ENCODE results near the gene APOL4. TPM values are rescaled to one million over a fixed set of nuclear protein-coding genes. Genes with fewer than 3 reads are reported as not detected.

Gene APOL4
- total RNA-seq, 1 donor from 2014 or later = not detected

DNA sequence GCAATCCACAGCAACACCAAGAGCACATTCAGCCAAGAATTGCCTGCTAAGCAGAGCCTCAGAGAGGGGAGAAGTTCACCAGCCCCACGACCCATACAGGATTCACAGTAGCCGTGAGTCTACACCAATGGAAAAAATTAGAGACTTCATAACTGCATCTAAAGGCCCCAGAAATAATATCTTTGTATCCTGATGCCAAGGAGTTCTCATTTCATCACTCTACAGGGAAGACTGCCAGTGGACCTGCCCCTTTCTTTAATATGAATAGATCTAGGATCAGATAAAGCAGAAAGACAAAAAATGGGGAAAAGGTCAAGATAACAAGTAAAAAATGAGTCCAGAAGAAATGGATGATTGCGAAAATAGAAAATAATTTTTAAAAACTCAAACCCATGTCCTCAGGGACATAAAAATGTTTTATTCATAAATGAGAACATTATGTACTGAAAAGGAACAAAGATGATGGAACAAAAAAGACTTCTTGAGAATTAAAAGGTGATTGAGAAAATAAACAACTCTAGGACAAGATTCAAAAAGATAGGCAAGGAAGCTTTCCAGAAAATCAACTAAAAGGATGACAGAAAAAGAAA, 50.5 kb downstream of the APOL4 start:
- FAIRE-seq (no peak), DNase-seq (ENCODE audit: low read depth) (no peak)
- Histone ChIP-seq H3K27me3 (ENCODE audit: insufficient read depth, low read length) (peaks cover 6% of the 10 kb centered on the region), H4K20me1 (ENCODE audit: insufficient read depth, low read length) (no peaks in the 10 kb centered on the region), H3K9me3 (ENCODE audit: insufficient read depth, low read depth, low read length) (no peaks in the 10 kb centered on the region), H2AFZ (ENCODE audit: low read depth, low read length) (no peak overlapping the region), H3K36me3 (ENCODE audit: insufficient read depth, low read length) (no peaks in the 10 kb centered on the region), H3K27ac (ENCODE audit: low read depth, low read length) (no peak overlapping the region), H3K9ac (ENCODE audit: low read length) (no peak overlapping the region), H3K4me3 (ENCODE audit: insufficient read depth, low read depth, low read length) (no peak overlapping the region), H3K4me1 (ENCODE audit: insufficient read depth, low read length) (peaks cover under 1% of the 10 kb centered on the region), H3K4me2 (ENCODE audit: low read length) (no peak overlapping the region), H3K79me2 (ENCODE audit: insufficient read depth, low read length) (no peaks in the 10 kb centered on the region)
- Mint-ChIP-seq H3K4me1 (ENCODE audit: low read depth, unreplicated experiment) (peaks cover 9% of the 10 kb centered on the region), H3K4me3 (ENCODE audit: unreplicated experiment) (no peak overlapping the region), H3K27me3 (ENCODE audit: low read depth, unreplicated experiment) (no peaks in the 10 kb centered on the region), H3K9me3 (ENCODE audit: unreplicated experiment) (peaks cover 10% of the 10 kb centered on the region), H3K27ac (ENCODE audit: unreplicated experiment) (no peak overlapping the region), H3K36me3 (ENCODE audit: low read depth, unreplicated experiment) (no peaks in the 10 kb centered on the region)
- no peak for TF ChIP-seq EZH2 (IDR thresholded peaks at IDR 0.05; ENCODE audit: insufficient read depth, low read length)
- TF ChIP-seq, protein P1, sequence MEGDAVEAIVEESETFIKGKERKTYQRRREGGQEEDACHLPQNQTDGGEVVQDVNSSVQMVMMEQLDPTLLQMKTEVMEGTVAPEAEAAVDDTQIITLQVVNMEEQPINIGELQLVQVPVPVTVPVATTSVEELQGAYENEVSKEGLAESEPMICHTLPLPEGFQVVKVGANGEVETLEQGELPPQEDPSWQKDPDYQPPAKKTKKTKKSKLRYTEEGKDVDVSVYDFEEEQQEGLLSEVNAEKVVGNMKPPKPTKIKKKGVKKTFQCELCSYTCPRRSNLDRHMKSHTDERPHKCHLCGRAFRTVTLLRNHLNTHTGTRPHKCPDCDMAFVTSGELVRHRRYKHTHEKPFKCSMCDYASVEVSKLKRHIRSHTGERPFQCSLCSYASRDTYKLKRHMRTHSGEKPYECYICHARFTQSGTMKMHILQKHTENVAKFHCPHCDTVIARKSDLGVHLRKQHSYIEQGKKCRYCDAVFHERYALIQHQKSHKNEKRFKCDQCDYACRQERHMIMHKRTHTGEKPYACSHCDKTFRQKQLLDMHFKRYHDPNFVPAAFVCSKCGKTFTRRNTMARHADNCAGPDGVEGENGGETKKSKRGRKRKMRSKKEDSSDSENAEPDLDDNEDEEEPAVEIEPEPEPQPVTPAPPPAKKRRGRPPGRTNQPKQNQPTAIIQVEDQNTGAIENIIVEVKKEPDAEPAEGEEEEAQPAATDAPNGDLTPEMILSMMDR (IDR thresholded peaks at IDR 0.05; ENCODE audit: insufficient read depth, low read depth, low read length) = no peak

DNA sequence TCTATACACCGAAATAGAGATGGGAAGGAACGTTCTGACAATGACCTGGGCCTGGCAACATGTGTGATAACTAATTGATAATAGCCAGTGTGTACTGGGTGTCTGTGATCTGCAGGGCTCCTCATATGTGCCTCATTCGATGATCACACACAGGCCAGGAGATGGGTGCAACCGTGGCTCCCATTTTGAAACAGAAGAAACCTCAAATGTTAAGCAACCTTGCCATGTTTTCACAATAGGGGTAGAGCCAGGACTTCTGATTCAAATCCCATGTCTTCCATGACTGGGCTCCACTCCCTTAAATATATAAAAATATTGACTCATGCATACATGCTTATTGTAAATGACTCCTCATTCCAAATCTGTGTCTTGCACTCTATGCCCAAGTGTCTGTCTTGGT, 52.2 kb downstream of the APOL4 start:
- Mint-ChIP-seq H3K27me3 (ENCODE audit: low read depth, unreplicated experiment) (no peaks in the 10 kb centered on the region), H3K9me3 (ENCODE audit: unreplicated experiment) (peaks cover 10% of the 10 kb centered on the region), H3K36me3 (ENCODE audit: low read depth, unreplicated experiment) (no peaks in the 10 kb centered on the region), H3K27ac (ENCODE audit: unreplicated experiment) (no peak overlapping the region), H3K4me1 (ENCODE audit: low read depth, unreplicated experiment) (peaks cover 12% of the 10 kb centered on the region), H3K4me3 (ENCODE audit: unreplicated experiment) (no peak overlapping the region)
- Histone ChIP-seq H3K4me3 (ENCODE audit: insufficient read depth, low read depth, low read length) (no peak overlapping the region), H3K9me3 (ENCODE audit: insufficient read depth, low read depth, low read length) (no peaks in the 10 kb centered on the region), H4K20me1 (ENCODE audit: insufficient read depth, low read length) (no peaks in the 10 kb centered on the region), H3K9ac (ENCODE audit: low read length) (no peak overlapping the region), H3K27me3 (ENCODE audit: insufficient read depth, low read length) (peaks cover 6% of the 10 kb centered on the region), H3K4me1 (ENCODE audit: insufficient read depth, low read length) (no peaks in the 10 kb centered on the region), H3K36me3 (ENCODE audit: insufficient read depth, low read length) (no peaks in the 10 kb centered on the region), H3K79me2 (ENCODE audit: insufficient read depth, low read length) (no peaks in the 10 kb centered on the region), H3K27ac (ENCODE audit: low read depth, low read length) (no peak overlapping the region), H3K4me2 (ENCODE audit: low read length) (no peak overlapping the region), H2AFZ (ENCODE audit: low read depth, low read length) (no peak overlapping the region)
- DNase-seq (ENCODE audit: low read depth) (no peak), FAIRE-seq (no peak)
- TF ChIP-seq EZH2 (IDR thresholded peaks at IDR 0.05; ENCODE audit: insufficient read depth, low read length) = no peak
- TF ChIP-seq, protein P1 (IDR thresholded peaks at IDR 0.05; ENCODE audit: insufficient read depth, low read depth, low read length) = no peak

DNA sequence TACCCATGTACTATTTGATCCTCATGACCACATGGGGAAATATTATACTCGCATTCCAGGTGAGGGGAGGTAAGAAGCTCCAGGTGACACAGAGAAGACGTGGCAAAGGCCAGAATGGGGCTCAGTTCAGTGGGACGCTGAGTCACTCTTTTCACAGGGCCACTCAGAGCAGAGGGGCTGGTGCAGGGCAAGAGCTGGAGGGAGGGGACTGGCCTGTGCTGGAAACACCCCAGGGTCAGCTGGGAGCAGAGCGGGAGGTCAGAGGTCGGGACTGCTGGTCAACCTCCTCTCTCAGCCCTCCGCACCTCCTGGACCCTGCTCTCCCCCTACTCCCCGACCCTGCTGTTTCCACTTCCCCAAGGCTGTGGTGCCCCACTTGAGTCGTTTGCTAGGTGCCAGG, 53.2 kb downstream of the APOL4 start:
- no peaks in the 10 kb centered on the region for H4K20me1 ChIP-seq (ENCODE audit: insufficient read depth, low read length)
- H3K36me3 ChIP-seq (ENCODE audit: insufficient read depth, low read length) = no peaks in the 10 kb centered on the region
- H3K9me3 ChIP-seq (ENCODE audit: insufficient read depth, low read depth, low read length) = no peaks in the 10 kb centered on the region
- Mint-ChIP-seq H3K9me3 (ENCODE audit: unreplicated experiment) (peaks cover 10% of the 10 kb centered on the region), H3K36me3 (ENCODE audit: low read depth, unreplicated experiment) (no peaks in the 10 kb centered on the region), H3K4me3 (ENCODE audit: unreplicated experiment) (no peak overlapping the region), H3K27me3 (ENCODE audit: low read depth, unreplicated experiment) (peaks cover 8% of the 10 kb centered on the region), H3K4me1 (ENCODE audit: low read depth, unreplicated experiment) (peaks cover 10% of the 10 kb centered on the region), H3K27ac (ENCODE audit: unreplicated experiment) (no peak overlapping the region)
- H2AFZ ChIP-seq (ENCODE audit: low read depth, low read length) = no peak overlapping the region
- no peak overlapping the region for H3K27ac ChIP-seq (ENCODE audit: low read depth, low read length)
- H3K9ac ChIP-seq (ENCODE audit: low read length) = no peak overlapping the region
- H3K27me3 ChIP-seq (ENCODE audit: insufficient read depth, low read length) = peaks cover 8% of the 10 kb centered on the region
- H3K79me2 ChIP-seq (ENCODE audit: insufficient read depth, low read length) = no peaks in the 10 kb centered on the region
- DNase-seq (ENCODE audit: low read depth) (no peak), FAIRE-seq (no peak)
- H3K4me1 ChIP-seq (ENCODE audit: insufficient read depth, low read length) = no peaks in the 10 kb centered on the region
- H3K4me3 ChIP-seq (ENCODE audit: insufficient read depth, low read depth, low read length) = no peak overlapping the region
- no peak for TF ChIP-seq EZH2 (IDR thresholded peaks at IDR 0.05; ENCODE audit: insufficient read depth, low read length)
- TF ChIP-seq, protein P1 (IDR thresholded peaks at IDR 0.05; ENCODE audit: insufficient read depth, low read depth, low read length) = no peak
- H3K4me2 ChIP-seq (ENCODE audit: low read length) = no peak overlapping the region

All from astrocyte (in vitro differentiated cells and primary cell).